ENCODE data around the gene ENDOV.

DNA sequence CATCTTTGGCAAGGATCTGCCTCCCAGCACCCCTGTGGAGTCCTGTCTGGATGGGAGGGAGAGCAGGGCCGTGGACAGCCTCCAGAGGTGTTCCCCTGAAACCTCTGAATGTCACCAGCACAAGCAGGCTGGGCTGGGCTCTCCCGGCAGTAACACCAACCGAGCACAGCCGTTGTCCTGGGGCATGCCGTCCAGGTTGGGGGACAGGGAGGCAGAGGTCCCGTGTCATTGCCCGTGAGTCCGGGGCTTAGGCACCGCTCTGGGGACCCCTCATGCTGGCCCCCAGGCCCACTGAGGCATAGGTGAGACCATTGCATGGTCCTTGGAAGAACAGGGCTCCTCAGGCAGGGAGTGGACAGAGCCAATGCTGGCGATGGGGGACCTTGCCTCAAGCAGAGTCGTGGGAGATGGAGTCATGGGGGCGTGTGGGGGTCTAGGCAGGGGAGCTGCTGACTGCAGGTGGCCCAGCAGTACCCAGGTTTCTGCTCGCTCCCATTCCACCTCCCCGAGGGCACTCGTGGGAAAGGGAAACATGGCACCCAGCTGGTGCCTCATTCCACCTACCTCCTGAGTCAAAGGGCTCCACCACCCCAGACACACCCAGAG is 17.5 kb downstream of the ENDOV start:
- TF ChIP-seq POLR2A (IDR thresholded peaks at IDR 0.05) = no peak
- no peak for TF ChIP-seq CTCF (IDR thresholded peaks at IDR 0.05)
